H1 (cell line): Measurements from ENCODE around the gene NHS. TPM values are rescaled to one million over a fixed set of nuclear protein-coding genes. Genes with fewer than 3 reads are reported as not detected.

ENCODE experiments used
- CTCF ChIA-PET: fragments of 300-600 bp; sonication (Branson Sonifier 250); formaldehyde crosslinking; loops from one replicate; lab custom pipeline; 2021; ENCODE audit not compliant: partially characterized antibody; lab: Charles Lee
- POLR2A ChIA-PET: fragments of 300-600 bp; sonication (Branson Sonifier 250); formaldehyde crosslinking; loops from one replicate; lab custom pipeline; 2021; ENCODE audit warnings: inconsistent platforms; ENCODE audit not compliant: partially characterized antibody; lab: Charles Lee
- DNase-seq, 2 experiments: peaks; one replicate each; pipeline versions ENCODE4 v3.0.0 to v3.0.0-alpha.2; 2010 to 2022; ENCODE audit warnings: low spot score in 2 of 2, low read depth in 1 of 2, mixed read lengths in 1 of 2
- FAIRE-seq: peaks from 2 replicates; lab custom pipeline; 2011; peaks lifted over from hg19 to GRCh38; lab: Jason Lieb, UNC
- H2AFZ ChIP-seq: 2 replicates; pipeline ENCODE4 v1.8.1; 2012; ENCODE audit warnings: low read length, inconsistent platforms
- H2AK5ac ChIP-seq: 2 replicates; pipeline ENCODE4 v1.6.1; 2013; ENCODE audit warnings: low read depth, low read length
- H2BK120ac ChIP-seq: replicated peaks from 2 replicates; pipeline ENCODE3; 2013; ENCODE audit warnings: low read depth, low read length, inconsistent platforms
- H2BK12ac ChIP-seq: 2 replicates; pipeline ENCODE4 v1.6.1; 2013; ENCODE audit warnings: low read depth, low read length
- H2BK15ac ChIP-seq: 2 replicates; pipeline ENCODE4 v1.6.1; 2013; ENCODE audit warnings: low read length
- H2BK20ac ChIP-seq: 2 replicates; pipeline ENCODE4 v1.6.1; 2013; ENCODE audit warnings: low read length
- H2BK5ac ChIP-seq: 2 replicates; pipeline ENCODE4 v1.6.1; 2013; ENCODE audit warnings: low read depth, low read length
- H3K14ac ChIP-seq: 2 replicates; pipeline ENCODE4 v1.6.1; 2013; ENCODE audit warnings: inconsistent platforms; ENCODE audit not compliant: insufficient read length
- H3K18ac ChIP-seq: 2 replicates; pipeline ENCODE4 v1.6.1; 2013; ENCODE audit warnings: low read length; ENCODE audit errors: extremely low read depth
- H3K23ac ChIP-seq: 2 replicates; pipeline ENCODE4 v1.6.1; 2013; ENCODE audit warnings: inconsistent platforms; ENCODE audit not compliant: insufficient read length
- H3K23me2 ChIP-seq: 2 replicates; pipeline ENCODE4 v1.6.1; 2013; ENCODE audit warnings: low read depth, low read length
- H3K27ac ChIP-seq: 2 replicates; pipeline ENCODE4 v1.6.1; 2011; ENCODE audit warnings: low read depth, low read length, inconsistent platforms
- H3K27me3 ChIP-seq, 4 experiments: replicated peaks in 1 of 4; 1 replicate in 1 of 4; 2 replicates in 3 of 4; pipeline versions ENCODE4 v1.6.1 to v1.8.1; 2011 to 2013; ENCODE audit warnings: low read length in 3 of 4, mild to moderate bottlenecking in 3 of 4, inconsistent platforms in 2 of 4, mixed read lengths in 2 of 4, moderate library complexity in 1 of 4; ENCODE audit not compliant: control insufficient read depth in 3 of 4, insufficient read depth in 3 of 4; ENCODE audit errors: extremely low read depth in 1 of 4
- H3K36me3 ChIP-seq, 4 experiments: 2 replicates each; pipeline versions ENCODE4 v1.6.1 to v1.8.1; 2011 to 2013; ENCODE audit warnings: mild to moderate bottlenecking in 4 of 4, low read length in 3 of 4, moderate library complexity in 2 of 4, control low read depth in 1 of 4, inconsistent platforms in 1 of 4; ENCODE audit not compliant: insufficient read depth in 4 of 4, control insufficient read depth in 2 of 4
- H3K4ac ChIP-seq: replicated peaks from 2 replicates; pipeline ENCODE3; 2013; ENCODE audit warnings: low read length, low read depth, mixed read lengths, inconsistent platforms; ENCODE audit not compliant: insufficient read length
- H3K4me1 ChIP-seq, 4 experiments: replicated peaks in 1 of 4; 1 replicate in 1 of 4; 2 replicates in 3 of 4; pipeline versions ENCODE4 v1.6.1 to v1.8.1; 2011 to 2013; ENCODE audit warnings: low read length in 3 of 4, inconsistent platforms in 2 of 4, mixed read lengths in 1 of 4; ENCODE audit not compliant: insufficient read depth in 4 of 4, control insufficient read depth in 3 of 4
- H3K4me2 ChIP-seq, 2 experiments: 2 replicates each; pipeline versions ENCODE4 v1.6.1 to v1.8.1; 2011 to 2013; ENCODE audit warnings: low read depth in 2 of 2, low read length in 2 of 2, control low read depth in 1 of 2, inconsistent platforms in 1 of 2, mild to moderate bottlenecking in 1 of 2; ENCODE audit not compliant: insufficient read depth in 1 of 2
- H3K4me3 ChIP-seq, 4 experiments: fragments of 200-600, 300-600 bp in 1 of 4; sonication (generic), shearing (Covaris generic), sonication (Bioruptor Twin) in 1 of 4; 2 replicates each; pipeline versions ENCODE4 v1.5.1 to v1.8.1; 2011 to 2016; ENCODE audit warnings: low read length in 4 of 4, low read depth in 3 of 4, control low read depth in 2 of 4, inconsistent platforms in 2 of 4, mild to moderate bottlenecking in 2 of 4, mixed read lengths in 1 of 4, moderate library complexity in 1 of 4; ENCODE audit not compliant: insufficient read depth in 2 of 4; ENCODE audit errors: extremely low read depth in 1 of 4
- H3K56ac ChIP-seq: replicated peaks from 2 replicates; pipeline ENCODE3; 2013; ENCODE audit warnings: low read depth, mild to moderate bottlenecking, mixed read lengths, low read length, inconsistent platforms; ENCODE audit not compliant: insufficient read length
- H3K79me1 ChIP-seq: 2 replicates; pipeline ENCODE4 v1.6.1; 2013; ENCODE audit warnings: low read depth, low read length, control low read depth
- H3K79me2 ChIP-seq, 2 experiments: 2 replicates each; pipeline versions ENCODE4 v1.6.1 to v1.8.1; 2012 to 2013; ENCODE audit warnings: low read length in 2 of 2, mild to moderate bottlenecking in 2 of 2, inconsistent platforms in 1 of 2; ENCODE audit not compliant: insufficient read depth in 2 of 2, control insufficient read depth in 1 of 2
- H3K9ac ChIP-seq, 4 experiments: replicated peaks in 1 of 4; 1 replicate in 1 of 4; 2 replicates in 3 of 4; pipeline versions ENCODE4 v1.6.1 to v1.8.1; 2011 to 2013; ENCODE audit warnings: low read depth in 3 of 4, low read length in 3 of 4, control low read depth in 2 of 4, mild to moderate bottlenecking in 2 of 4, moderate library complexity in 2 of 4, inconsistent platforms in 1 of 4; ENCODE audit errors: extremely low read depth in 1 of 4
- H3K9me3 ChIP-seq, 2 experiments: 2 replicates each; pipeline versions ENCODE4 v1.6.1 to v1.8.1; 2012 to 2013; ENCODE audit warnings: mild to moderate bottlenecking in 2 of 2, moderate library complexity in 2 of 2, control low read depth in 1 of 2, inconsistent platforms in 1 of 2, low read depth in 1 of 2, low read length in 1 of 2, mixed read lengths in 1 of 2; ENCODE audit not compliant: insufficient read depth in 2 of 2
- H4K20me1 ChIP-seq, 2 experiments: replicated peaks in 1 of 2; 2 replicates each; pipeline versions ENCODE3 to v1.8.1; 2011 to 2013; ENCODE audit warnings: inconsistent platforms in 2 of 2, low read length in 2 of 2, mild to moderate bottlenecking in 1 of 2; ENCODE audit not compliant: insufficient read depth in 2 of 2, control insufficient read depth in 1 of 2
- H4K5ac ChIP-seq: 2 replicates; pipeline ENCODE4 v1.6.1; 2013; ENCODE audit warnings: low read length, low read depth, mixed read lengths, inconsistent platforms; ENCODE audit not compliant: insufficient read length
- H4K8ac ChIP-seq: 2 replicates; pipeline ENCODE4 v1.8.0; 2013; ENCODE audit warnings: mild to moderate bottlenecking, moderate library complexity, low read length, inconsistent platforms; ENCODE audit not compliant: insufficient read depth; ENCODE audit errors: extremely low read depth
- H4K91ac ChIP-seq: replicated peaks from 2 replicates; pipeline ENCODE3; 2013; ENCODE audit warnings: low read length, mixed read lengths, inconsistent platforms; ENCODE audit not compliant: insufficient read length
- BRCA1 ChIP-seq: IDR thresholded peaks from 2 replicates; pipeline ENCODE4 v1.6.1; 2012; ENCODE audit warnings: low read depth, low read length, improper control_type of control experiment
- CEBPB ChIP-seq: IDR thresholded peaks from 2 replicates; pipeline ENCODE4 v1.6.1; 2012; ENCODE audit warnings: low read depth, low read length
- CHD1 ChIP-seq: IDR thresholded peaks from 2 replicates; pipeline ENCODE4 v1.6.1; 2012; ENCODE audit warnings: low read depth, low read length, improper control_type of control experiment
- CTCF ChIP-seq, 3 experiments: IDR thresholded peaks; 1 replicate in 2 of 3; 2 replicates in 1 of 3; pipeline versions ENCODE4 v1.5.1 to v1.6.1; 2011; ENCODE audit warnings: low read length in 3 of 3, mild to moderate bottlenecking in 3 of 3, inconsistent platforms in 2 of 3, low read depth in 1 of 3, moderate library complexity in 1 of 3; ENCODE audit not compliant: insufficient read depth in 1 of 3; ENCODE audit errors: control extremely low read depth in 1 of 3
- EGR1 ChIP-seq: IDR thresholded peaks from 2 replicates; pipeline ENCODE4 v1.6.1; 2011; ENCODE audit warnings: low read depth, low read length, borderline replicate concordance
- KDM1A ChIP-seq: fragments of 200-600, 300-600 bp; sonication (generic); IDR thresholded peaks from 2 replicates; pipeline ENCODE4 v1.7.1; 2016; ENCODE audit warnings: mild to moderate bottlenecking, low read length, borderline replicate concordance
- MAFK ChIP-seq: IDR thresholded peaks from 2 replicates; pipeline ENCODE4 v1.6.1; 2012; ENCODE audit warnings: low read depth, mild to moderate bottlenecking, improper control_type of control experiment, low read length
- RBBP5 ChIP-seq: IDR thresholded peaks from 2 replicates; pipeline ENCODE4 v1.7.1; 2012; ENCODE audit warnings: low read depth, mild to moderate bottlenecking, inconsistent platforms, low read length, moderate library complexity, borderline replicate concordance
- RNF2 ChIP-seq: fragments of 200-900, 300-1000 bp; sonication (generic); IDR thresholded peaks from 2 replicates; pipeline ENCODE4 v1.7.1; 2016; ENCODE audit warnings: borderline replicate concordance, low read depth, mild to moderate bottlenecking, antibody characterized with exemption, low read length; ENCODE audit not compliant: poor library complexity, severe bottlenecking; ENCODE audit errors: missing control alignments
- SIX5 ChIP-seq: IDR thresholded peaks from 2 replicates; pipeline ENCODE4 v1.6.1; 2011; ENCODE audit warnings: mild to moderate bottlenecking, low read depth, low read length
- SP1 ChIP-seq: IDR thresholded peaks from 2 replicates; pipeline ENCODE4 v1.6.1; 2011; ENCODE audit warnings: low read depth, low read length
- SP2 ChIP-seq: IDR thresholded peaks from 2 replicates; pipeline ENCODE4 v1.6.1; 2012; ENCODE audit warnings: mild to moderate bottlenecking, low read length, inconsistent platforms
- TBP ChIP-seq: IDR thresholded peaks from 2 replicates; pipeline ENCODE4 v1.6.1; 2011; ENCODE audit warnings: low read depth, low read length, improper control_type of control experiment
- WGBS, 2 experiments: shearing (Covaris generic) in 1 of 2; methylation state at CpG; one replicate each; pipeline versions ENCODE4 v1.1.6 to v1.1.7; 2013 to 2015; ENCODE audit warnings: low lambda C conversion rate in 2 of 2, mixed read lengths in 2 of 2, inconsistent platforms in 1 of 2, low coverage in 1 of 2, missing lambda C conversion rate in 1 of 2; ENCODE audit not compliant: insufficient replicate concordance in 2 of 2, insufficient coverage in 1 of 2, insufficient read length in 1 of 2; ENCODE audit errors: extremely low coverage in 1 of 2, missing lambda C conversion rate in 1 of 2; 5-methylcytosine and 5-hydroxymethylcytosine counted together
- polyA plus RNA-seq, 7 experiments: library from polyadenylated mRNA; depleted of rRNA in 3 of 7; stranded (reverse) in 5 of 7; unstranded in 2 of 7; fragments of >200 nt in 5 of 7; fragments of 200-250 nt in 2 of 7; gene quantifications; 1 replicate in 5 of 7; 2 replicates in 1 of 7; 4 replicates in 1 of 7; pipeline versions ENCODE4 v1.2.1 to v1.2.3, GENCODE V29; 2011 to 2013; ENCODE audit warnings: missing spikeins in 2 of 7, mixed read lengths in 2 of 7
- total RNA-seq: library from RNA; stranded (reverse); fragmentation: NEBNext Ultra II Directional; extraction: Animal tissue kit (Norgen Biotek cat#: 25700); gene quantifications from 2 replicates; pipeline ENCODE4 v1.2.1, GENCODE V29; 2021

Gene NHS
- total and polyA plus RNA-seq, 2 of the 8 experiments (the other 6 are each of a cell fraction or from before 2014, with no cell fraction given): 2.2 to 6.7 TPM

DNA sequence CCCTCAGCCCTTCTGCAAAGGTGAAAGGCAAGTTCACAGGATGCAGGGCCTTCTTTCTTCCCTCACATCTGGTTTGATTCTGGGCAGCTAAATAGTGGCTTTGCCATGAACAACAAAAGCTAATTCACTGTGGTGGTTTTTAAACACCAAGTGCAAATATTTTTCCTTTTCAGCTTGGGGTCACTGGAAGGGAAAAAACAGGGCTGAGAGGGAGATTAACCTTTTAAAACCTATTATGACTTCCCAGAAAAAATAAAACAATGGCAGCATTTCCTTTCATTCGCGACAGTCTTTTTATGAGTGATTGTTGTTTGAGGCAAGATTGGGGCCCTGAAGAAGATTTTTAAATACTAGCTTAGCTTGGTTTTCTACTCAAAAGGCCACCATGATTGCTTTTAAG is 258.5 kb downstream of the NHS start:
- H3K27ac ChIP-seq: no peak overlapping the region
- CTCF ChIA-PET: no interaction called here
- no peak overlapping the region for H3K4me2 ChIP-seq
- no peak for FAIRE-seq
- H2AFZ ChIP-seq: no peak overlapping the region
- no peak overlapping the region for H2BK20ac ChIP-seq
- no peaks in the 10 kb centered on the region for H3K79me2 ChIP-seq
- no peak overlapping the region for H2BK120ac ChIP-seq
- no peaks in the 10 kb centered on the region for H3K27me3 ChIP-seq
- H3K4me3 ChIP-seq: no peak overlapping the region
- H4K8ac ChIP-seq: no peak overlapping the region
- no peak overlapping the region for H3K9ac ChIP-seq
- no peak overlapping the region for H3K18ac ChIP-seq
- DNase-seq: no peak
- H2BK15ac ChIP-seq: no peak overlapping the region
- POLR2A ChIA-PET: no interaction called here
- H3K56ac ChIP-seq: no peak overlapping the region
- no peak overlapping the region for H4K5ac ChIP-seq
- no peaks in the 10 kb centered on the region for H3K23me2 ChIP-seq
- H3K9me3 ChIP-seq: no peaks in the 10 kb centered on the region
- peaks cover 0 to 10% (median 5%) of the 10 kb centered on the region in 4 experiments; a peak in 4 of 7 replicates for H3K4me1 ChIP-seq
- H2BK12ac ChIP-seq: no peak overlapping the region
- no peak overlapping the region for H2AK5ac ChIP-seq
- H4K91ac ChIP-seq: no peak overlapping the region
- H4K20me1 ChIP-seq: no peaks in the 10 kb centered on the region
- WGBS, 2 experiments: 79% methylated on average over 2 of the region's 2 CpGs; no CpG with 5 or more reads in 1 of the 2 experiments
- no peak overlapping the region for H2BK5ac ChIP-seq
- H3K79me1 ChIP-seq: no peaks in the 10 kb centered on the region
- TF ChIP-seq RBBP5: no peak
- TF ChIP-seq CTCF (IDR thresholded peaks at IDR 0.05; ENCODE audit: control extremely low read depth in 1 of 3, insufficient read depth in 1 of 3, low read depth in 1 of 3, low read length in 3 of 3): no peak
- no peak for TF ChIP-seq SP1
- no peak for TF ChIP-seq KDM1A
- no peak for TF ChIP-seq BRCA1
- TF ChIP-seq CHD1: no peak
- TF ChIP-seq MAFK: no peak
- TF ChIP-seq TBP: no peak
- TF ChIP-seq SIX5: no peak
- no peak for TF ChIP-seq SP2
- no peak for TF ChIP-seq RNF2
- TF ChIP-seq EGR1: no peak
- no peak for TF ChIP-seq CEBPB
- TF ChIP-seq, all 59 proteins: peak for 0
- H3K36me3 ChIP-seq: no peaks in the 10 kb centered on the region
- H3K23ac ChIP-seq: no peak overlapping the region
- H3K14ac ChIP-seq: no peak overlapping the region
- H3K4ac ChIP-seq: no peak overlapping the region
